HL-60 (cell line): ENCODE measurements around the gene ZNF618.

Source experiments
- DNase-seq, 2 experiments: peaks; one replicate each; pipeline ENCODE4 v3.0.0-alpha.2; 2010 to 2020; ENCODE audit warnings: low read depth in 1 of 2, low spot score in 1 of 2
- H3K27ac ChIP-seq: fragments of 250-450 bp; sonication (Bioruptor Pico); replicated peaks from 2 replicates; pipeline ENCODE4 v1.5.1; 2020; ENCODE audit warnings: mild to moderate bottlenecking, moderate library complexity
- H3K27me3 ChIP-seq: fragments of 250-450 bp; sonication (Bioruptor Pico); 2 replicates; pipeline ENCODE4 v1.5.1; 2021; ENCODE audit warnings: mild to moderate bottlenecking, moderate library complexity; ENCODE audit not compliant: insufficient read depth, poor library complexity, severe bottlenecking
- H3K4me3 ChIP-seq: replicated peaks from 2 replicates; pipeline ENCODE4 v1.5.1; 2011; ENCODE audit warnings: mild to moderate bottlenecking, control low read depth, low read length; ENCODE audit not compliant: insufficient read depth
- GABPA ChIP-seq: IDR thresholded peaks from 2 replicates; pipeline ENCODE4 v1.6.1; 2012; ENCODE audit warnings: low read depth
- POLR2AphosphoS5 ChIP-seq: IDR thresholded peaks from 2 replicates; pipeline ENCODE4 v1.6.1; 2012; ENCODE audit warnings: low read depth
- SPI1 ChIP-seq: IDR thresholded peaks from 2 replicates; pipeline ENCODE4 v1.6.1; 2012; ENCODE audit warnings: low read depth, mild to moderate bottlenecking, borderline replicate concordance
- TF ChIP-seq, protein P1 (sequence below): IDR thresholded peaks from one replicate; pipeline ENCODE4 v1.5.1; 2011; ENCODE audit warnings: low read length, control low read depth, inconsistent platforms; ENCODE audit not compliant: insufficient read depth
- TF ChIP-seq, protein P2 (sequence below): IDR thresholded peaks from 2 replicates; pipeline ENCODE4 v1.6.1; 2012; ENCODE audit warnings: low read depth; ENCODE audit not compliant: insufficient replicate concordance

Gene ZNF618

DNA sequence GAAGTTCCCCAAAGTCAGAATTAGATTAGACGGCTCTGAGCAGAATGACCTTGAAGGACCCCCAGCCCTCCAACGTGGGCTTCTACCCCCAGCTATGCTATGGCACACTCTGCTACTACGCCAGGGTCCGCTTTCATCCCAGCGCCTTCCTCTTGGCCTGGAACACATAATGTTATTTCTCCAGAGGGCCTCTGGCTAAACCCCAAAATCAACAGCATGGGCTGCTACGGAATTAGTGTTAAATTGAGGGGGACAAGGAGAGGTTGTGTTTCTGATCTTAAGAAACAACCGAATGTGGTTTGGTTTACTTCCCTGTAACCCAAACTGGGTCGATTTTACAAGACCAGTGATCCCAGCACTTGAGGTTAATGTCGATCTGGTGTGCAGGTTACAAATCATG is 97.1 kb downstream of the ZNF618 start:
- Histone ChIP-seq H3K27me3 (no peaks in the 10 kb centered on the region), H3K4me3 (no peak overlapping the region), H3K27ac (no peak overlapping the region)
- no peak for TF ChIP-seq SPI1
- DNase-seq = no peak

DNA sequence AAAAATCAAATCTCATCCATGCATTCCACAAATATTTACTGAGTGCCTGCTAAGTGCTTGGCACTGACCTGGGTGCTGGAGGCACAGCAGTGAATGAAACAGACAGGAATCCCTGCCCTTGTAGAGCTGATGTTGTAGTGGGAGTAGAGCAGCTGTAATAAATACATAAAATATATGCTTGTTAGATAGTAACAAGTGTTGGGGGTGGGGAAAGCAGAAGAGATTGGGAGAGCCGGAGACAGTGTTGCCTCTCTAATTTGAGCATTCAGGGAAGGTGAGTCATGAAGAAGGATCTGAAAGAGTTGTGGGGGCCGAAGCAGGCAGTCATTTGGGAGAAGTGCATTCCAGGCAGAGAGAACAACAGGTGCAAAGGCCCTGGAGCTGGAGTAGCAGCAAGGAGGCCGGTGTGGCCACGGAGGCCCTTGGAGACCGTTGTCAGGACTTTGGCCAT is 97.9 kb downstream of the ZNF618 start:
- Histone ChIP-seq H3K27me3 (no peaks in the 10 kb centered on the region), H3K4me3 (no peak overlapping the region), H3K27ac (no peak overlapping the region)
- DNase-seq = no peak
- TF ChIP-seq, protein P1, sequence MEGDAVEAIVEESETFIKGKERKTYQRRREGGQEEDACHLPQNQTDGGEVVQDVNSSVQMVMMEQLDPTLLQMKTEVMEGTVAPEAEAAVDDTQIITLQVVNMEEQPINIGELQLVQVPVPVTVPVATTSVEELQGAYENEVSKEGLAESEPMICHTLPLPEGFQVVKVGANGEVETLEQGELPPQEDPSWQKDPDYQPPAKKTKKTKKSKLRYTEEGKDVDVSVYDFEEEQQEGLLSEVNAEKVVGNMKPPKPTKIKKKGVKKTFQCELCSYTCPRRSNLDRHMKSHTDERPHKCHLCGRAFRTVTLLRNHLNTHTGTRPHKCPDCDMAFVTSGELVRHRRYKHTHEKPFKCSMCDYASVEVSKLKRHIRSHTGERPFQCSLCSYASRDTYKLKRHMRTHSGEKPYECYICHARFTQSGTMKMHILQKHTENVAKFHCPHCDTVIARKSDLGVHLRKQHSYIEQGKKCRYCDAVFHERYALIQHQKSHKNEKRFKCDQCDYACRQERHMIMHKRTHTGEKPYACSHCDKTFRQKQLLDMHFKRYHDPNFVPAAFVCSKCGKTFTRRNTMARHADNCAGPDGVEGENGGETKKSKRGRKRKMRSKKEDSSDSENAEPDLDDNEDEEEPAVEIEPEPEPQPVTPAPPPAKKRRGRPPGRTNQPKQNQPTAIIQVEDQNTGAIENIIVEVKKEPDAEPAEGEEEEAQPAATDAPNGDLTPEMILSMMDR = no peak
- no peak for TF ChIP-seq POLR2AphosphoS5
- TF ChIP-seq GABPA = no peak
- TF ChIP-seq, protein P2, sequence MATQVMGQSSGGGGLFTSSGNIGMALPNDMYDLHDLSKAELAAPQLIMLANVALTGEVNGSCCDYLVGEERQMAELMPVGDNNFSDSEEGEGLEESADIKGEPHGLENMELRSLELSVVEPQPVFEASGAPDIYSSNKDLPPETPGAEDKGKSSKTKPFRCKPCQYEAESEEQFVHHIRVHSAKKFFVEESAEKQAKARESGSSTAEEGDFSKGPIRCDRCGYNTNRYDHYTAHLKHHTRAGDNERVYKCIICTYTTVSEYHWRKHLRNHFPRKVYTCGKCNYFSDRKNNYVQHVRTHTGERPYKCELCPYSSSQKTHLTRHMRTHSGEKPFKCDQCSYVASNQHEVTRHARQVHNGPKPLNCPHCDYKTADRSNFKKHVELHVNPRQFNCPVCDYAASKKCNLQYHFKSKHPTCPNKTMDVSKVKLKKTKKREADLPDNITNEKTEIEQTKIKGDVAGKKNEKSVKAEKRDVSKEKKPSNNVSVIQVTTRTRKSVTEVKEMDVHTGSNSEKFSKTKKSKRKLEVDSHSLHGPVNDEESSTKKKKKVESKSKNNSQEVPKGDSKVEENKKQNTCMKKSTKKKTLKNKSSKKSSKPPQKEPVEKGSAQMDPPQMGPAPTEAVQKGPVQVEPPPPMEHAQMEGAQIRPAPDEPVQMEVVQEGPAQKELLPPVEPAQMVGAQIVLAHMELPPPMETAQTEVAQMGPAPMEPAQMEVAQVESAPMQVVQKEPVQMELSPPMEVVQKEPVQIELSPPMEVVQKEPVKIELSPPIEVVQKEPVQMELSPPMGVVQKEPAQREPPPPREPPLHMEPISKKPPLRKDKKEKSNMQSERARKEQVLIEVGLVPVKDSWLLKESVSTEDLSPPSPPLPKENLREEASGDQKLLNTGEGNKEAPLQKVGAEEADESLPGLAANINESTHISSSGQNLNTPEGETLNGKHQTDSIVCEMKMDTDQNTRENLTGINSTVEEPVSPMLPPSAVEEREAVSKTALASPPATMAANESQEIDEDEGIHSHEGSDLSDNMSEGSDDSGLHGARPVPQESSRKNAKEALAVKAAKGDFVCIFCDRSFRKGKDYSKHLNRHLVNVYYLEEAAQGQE = no peak
- TF ChIP-seq SPI1 = no peak

DNA sequence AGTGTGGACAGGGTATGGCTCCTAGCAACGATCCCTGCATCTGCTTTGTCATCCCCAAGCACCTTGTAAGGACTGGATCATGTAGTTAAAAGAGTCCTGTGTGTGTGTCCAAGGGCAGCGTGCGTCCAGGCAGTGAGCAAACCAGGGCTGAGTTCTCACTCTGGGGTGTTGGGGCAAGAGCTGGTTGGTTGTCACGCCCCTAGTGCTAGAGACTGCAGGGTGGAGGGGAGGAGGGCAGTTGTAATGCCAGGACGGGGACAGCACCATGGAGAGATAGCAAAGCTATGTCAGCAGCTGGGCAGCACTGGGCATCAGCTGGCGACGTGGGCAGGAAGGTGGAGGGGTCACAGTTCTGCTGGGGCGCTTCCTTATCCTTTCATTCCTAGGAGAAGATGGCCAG is 100.8 kb downstream of the ZNF618 start:
- no peak overlapping the region for H3K4me3 ChIP-seq
- no peak overlapping the region for H3K27ac ChIP-seq
- no peaks in the 10 kb centered on the region for H3K27me3 ChIP-seq
- no peak for DNase-seq
- TF ChIP-seq POLR2AphosphoS5 (no peak), GABPA (no peak), SPI1 (no peak)
- TF ChIP-seq, protein P1 = no peak
- TF ChIP-seq, protein P2 = no peak

DNA sequence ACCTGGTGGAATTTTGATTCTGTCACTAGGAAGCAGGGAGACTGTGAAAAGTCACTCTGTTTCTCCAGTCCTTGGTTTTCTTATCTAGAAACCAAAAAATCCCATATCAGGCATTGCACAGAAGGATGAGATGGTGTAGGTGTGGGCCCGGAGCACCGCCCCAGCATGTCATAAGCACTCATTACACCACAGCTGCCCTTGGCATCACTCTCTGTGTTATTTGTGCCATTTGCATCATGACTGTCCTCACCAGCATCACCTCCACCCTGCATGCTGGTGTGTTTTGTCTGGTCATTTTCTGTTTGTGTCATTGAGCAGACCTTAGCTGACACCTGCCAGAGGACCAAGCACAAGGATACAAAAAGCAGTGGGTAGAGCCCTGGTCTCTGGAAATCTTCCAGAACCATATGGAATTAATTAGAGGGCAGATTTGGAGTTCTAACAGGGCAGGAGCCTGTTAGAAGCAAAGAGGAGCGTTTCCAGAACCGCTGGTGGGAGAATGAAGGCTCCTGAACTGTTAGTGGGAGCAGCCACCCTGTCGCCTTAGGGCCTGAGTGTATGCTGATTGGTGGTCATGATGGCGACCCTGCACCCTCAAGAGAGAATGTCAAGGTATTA is 102.7 kb downstream of the ZNF618 start:
- Histone ChIP-seq H3K27ac (no peak overlapping the region), H3K4me3 (no peak overlapping the region), H3K27me3 (no peaks in the 10 kb centered on the region)
- DNase-seq = no peak
- TF ChIP-seq, protein P1 = no peak
- no peak for TF ChIP-seq POLR2AphosphoS5
